GM19099 (cell line): Measurements from ENCODE around the gene KLRB1.

Experiments
- POLR2A ChIP-seq: IDR thresholded peaks from 3 replicates; pipeline ENCODE4 v1.6.1; 2011; ENCODE audit warnings: low read depth; ENCODE audit not compliant: insufficient read length; ENCODE audit errors: extremely low read depth

KLRB1 gene

GRCh38 chr12:9634177-9634803 lies 26.6 kb upstream of the KLRB1 start:
- TF ChIP-seq POLR2A = no peak

GRCh38 chr12:9632766-9633165 lies 25.1 kb upstream of the KLRB1 start:
- no peak for TF ChIP-seq POLR2A

- TF ChIP-seq POLR2A = no peak
Measured at GRCh38 chr12:9626821-9627220, 19.1 kb upstream of the KLRB1 start.

- no peak for TF ChIP-seq POLR2A
Measured at GRCh38 chr12:9626291-9626690, 18.6 kb upstream of the KLRB1 start.

- no peak for TF ChIP-seq POLR2A
Measured at GRCh38 chr12:9625019-9625418, 17.3 kb upstream of the KLRB1 start.

- TF ChIP-seq POLR2A = no peak
Measured at GRCh38 chr12:9619411-9620179, 11.9 kb upstream of the KLRB1 start.

GRCh38 chr12:9617124-9617523 lies 9.4 kb upstream of the KLRB1 start:
- TF ChIP-seq POLR2A = no peak

- TF ChIP-seq POLR2A = no peak
Measured at GRCh38 chr12:9615420-9616136, 7.9 kb upstream of the KLRB1 start.

GRCh38 chr12:9606736-9607372 lies 862 bp downstream of the KLRB1 start:
- no peak for TF ChIP-seq POLR2A

GRCh38 chr12:9606247-9606646 lies 1.5 kb downstream of the KLRB1 start:
- no peak for TF ChIP-seq POLR2A

GRCh38 chr12:9605483-9605882 lies 2.2 kb downstream of the KLRB1 start:
- no peak for TF ChIP-seq POLR2A

- no peak for TF ChIP-seq POLR2A
Measured at GRCh38 chr12:9604287-9604686, 3.4 kb downstream of the KLRB1 start.

GRCh38 chr12:9598363-9598762 lies 9.4 kb downstream of the KLRB1 start:
- TF ChIP-seq POLR2A = no peak

GRCh38 chr12:9597365-9597764 lies 10.4 kb downstream of the KLRB1 start:
- TF ChIP-seq POLR2A = no peak

- no peak for TF ChIP-seq POLR2A
Measured at GRCh38 chr12:9590441-9590840, 17.3 kb downstream of the KLRB1 start.

- TF ChIP-seq POLR2A = no peak
Measured at GRCh38 chr12:9588749-9589148, 19.0 kb downstream of the KLRB1 start.

GRCh38 chr12:9587987-9588600 lies 19.6 kb downstream of the KLRB1 start:
- TF ChIP-seq POLR2A = no peak
